Upper lobe of left lung (tissue), 4 donors: ENCODE data around the gene GRB10.

Experiments
- EP300 ChIP-seq, 4 donors: sonication (generic); formaldehyde crosslinking; IDR thresholded peaks; one replicate each; pipeline ENCODE4 v1.5.1; 2017; ENCODE audit warnings: antibody characterized with exemption in 4 of 4, control low read depth in 2 of 4
- POLR2A ChIP-seq, 4 donors: fragments of 450-650 bp; IDR thresholded peaks; one replicate each; pipeline ENCODE4 v1.5.1; 2016 to 2017; ENCODE audit warnings: antibody characterized with exemption in 4 of 4, mild to moderate bottlenecking in 2 of 4
- POLR2AphosphoS5 ChIP-seq, 2 donors: sonication (generic); formaldehyde crosslinking; IDR thresholded peaks; one replicate each; pipeline ENCODE4 v1.5.1; 2017; ENCODE audit warnings: antibody characterized with exemption in 2 of 2
- TF ChIP-seq, protein P1 (sequence below), 6 experiments: fragments of 450-650 bp in 4 of 6; fragments of 200-600 bp in 2 of 6; sonication (generic) in 2 of 6; IDR thresholded peaks; one replicate each; pipeline ENCODE4 v1.5.1; 2016 to 2019; ENCODE audit warnings: antibody characterized with exemption in 6 of 6

DNA sequence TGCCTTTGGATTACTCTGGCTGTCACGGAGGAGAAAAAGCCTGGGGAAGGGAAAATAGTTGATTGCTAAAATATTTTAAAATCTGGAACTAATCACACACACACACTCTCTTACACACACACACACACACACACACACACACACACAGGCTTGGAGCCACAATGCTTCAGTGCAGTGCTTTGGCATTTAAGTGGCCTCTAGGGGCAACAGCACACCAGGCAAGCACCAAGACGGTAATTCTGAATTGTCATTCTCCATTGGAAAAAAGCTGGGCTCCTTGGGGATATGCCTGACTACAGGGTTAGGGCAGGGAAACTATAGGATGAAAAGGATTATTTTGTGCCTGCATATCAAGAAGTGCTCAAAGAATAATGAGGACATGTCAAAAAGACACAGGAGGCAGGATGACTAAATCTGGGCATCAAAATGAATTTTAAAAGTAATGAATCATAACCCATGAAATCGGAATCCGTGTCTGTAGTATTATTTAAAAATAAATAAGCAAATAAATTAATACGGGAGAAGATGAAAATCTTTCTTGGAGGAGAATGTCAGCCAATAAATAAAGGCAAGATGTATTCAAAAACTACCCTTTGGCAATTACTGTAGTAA, 187.1 kb downstream of the GRB10 start:
- no peak for TF ChIP-seq POLR2A (IDR thresholded peaks at IDR 0.05)
- TF ChIP-seq, protein P1, sequence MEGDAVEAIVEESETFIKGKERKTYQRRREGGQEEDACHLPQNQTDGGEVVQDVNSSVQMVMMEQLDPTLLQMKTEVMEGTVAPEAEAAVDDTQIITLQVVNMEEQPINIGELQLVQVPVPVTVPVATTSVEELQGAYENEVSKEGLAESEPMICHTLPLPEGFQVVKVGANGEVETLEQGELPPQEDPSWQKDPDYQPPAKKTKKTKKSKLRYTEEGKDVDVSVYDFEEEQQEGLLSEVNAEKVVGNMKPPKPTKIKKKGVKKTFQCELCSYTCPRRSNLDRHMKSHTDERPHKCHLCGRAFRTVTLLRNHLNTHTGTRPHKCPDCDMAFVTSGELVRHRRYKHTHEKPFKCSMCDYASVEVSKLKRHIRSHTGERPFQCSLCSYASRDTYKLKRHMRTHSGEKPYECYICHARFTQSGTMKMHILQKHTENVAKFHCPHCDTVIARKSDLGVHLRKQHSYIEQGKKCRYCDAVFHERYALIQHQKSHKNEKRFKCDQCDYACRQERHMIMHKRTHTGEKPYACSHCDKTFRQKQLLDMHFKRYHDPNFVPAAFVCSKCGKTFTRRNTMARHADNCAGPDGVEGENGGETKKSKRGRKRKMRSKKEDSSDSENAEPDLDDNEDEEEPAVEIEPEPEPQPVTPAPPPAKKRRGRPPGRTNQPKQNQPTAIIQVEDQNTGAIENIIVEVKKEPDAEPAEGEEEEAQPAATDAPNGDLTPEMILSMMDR (IDR thresholded peaks at IDR 0.05), result peak in 4 of 6 experiments; percentile 6 to 36 (median 14)
- TF ChIP-seq EP300 (IDR thresholded peaks at IDR 0.05), result no peak
- no peak for TF ChIP-seq POLR2AphosphoS5 (IDR thresholded peaks at IDR 0.05)
